ENCODE measurements around the gene KCNK4. TPM values are rescaled to one million over a fixed set of nuclear protein-coding genes. Genes with fewer than 3 reads are reported as not detected.
A peak's percentile ranks its signal among the peaks of the same experiment; 100 is the strongest.

The KCNK4 gene
- total RNA-seq, 2 experiments from 2014 or later = not detected

DNA sequence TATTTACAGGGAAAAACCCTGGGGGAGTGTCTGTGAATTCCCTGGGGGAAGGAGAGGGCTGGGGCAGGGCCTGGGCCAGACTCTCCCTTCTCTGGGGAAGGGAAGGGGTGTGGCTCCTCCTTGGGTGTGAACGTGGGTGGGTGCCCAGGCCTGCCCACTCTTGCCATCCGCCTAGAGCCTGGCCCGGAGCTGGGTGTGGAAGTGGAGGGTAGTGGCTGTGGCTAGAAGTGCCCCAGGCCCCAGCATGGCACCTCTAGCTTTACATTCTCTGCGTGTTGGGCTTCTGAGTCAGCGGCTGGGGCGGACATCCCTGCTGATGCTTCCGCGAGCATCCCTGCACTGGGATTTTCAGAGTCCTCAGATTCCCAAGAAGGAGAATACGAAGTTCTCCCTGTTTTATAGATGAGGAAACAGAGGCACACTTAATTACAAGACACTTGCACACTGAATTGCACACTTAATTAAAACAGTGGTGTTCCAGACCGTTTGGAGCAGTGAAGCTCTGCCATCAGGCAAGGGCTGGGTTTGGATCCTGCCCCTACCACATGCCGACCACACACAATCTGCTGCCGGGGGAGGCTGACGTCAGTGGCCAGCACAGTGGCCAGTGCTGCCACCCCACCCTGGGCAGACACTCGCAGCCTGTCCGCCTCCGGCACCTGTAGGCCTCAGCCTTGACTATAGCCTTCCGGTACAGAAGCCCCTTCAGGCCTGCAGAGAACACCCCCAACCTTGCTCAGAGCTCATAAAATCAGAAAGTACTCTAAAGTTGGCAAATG lies 14.3 kb upstream of the KCNK4 start:
- ChIA-PET CTCF (interaction anchor here (1.0 to 1.5 kb wide), 8 partner anchors 8 to 56 kb away, joined by 3 to 4 read pairs (median 3); no protein-coding TSS in a partner anchor), POLR2A (no interaction called here)
- H3K36me3 Mint-ChIP-seq (ENCODE audit: low read depth) = peaks cover 19% of the 10 kb centered on the region
- peaks cover 12% of the 10 kb centered on the region for H3K4me1 Mint-ChIP-seq
- H3K9me3 Mint-ChIP-seq = no peaks in the 10 kb centered on the region
- H3K27ac Mint-ChIP-seq = peak overlapping the region; percentile 13
- no peak for DNase-seq
- no peaks in the 10 kb centered on the region for H3K27me3 Mint-ChIP-seq
- no peak overlapping the region for H3K4me3 Mint-ChIP-seq

DNA sequence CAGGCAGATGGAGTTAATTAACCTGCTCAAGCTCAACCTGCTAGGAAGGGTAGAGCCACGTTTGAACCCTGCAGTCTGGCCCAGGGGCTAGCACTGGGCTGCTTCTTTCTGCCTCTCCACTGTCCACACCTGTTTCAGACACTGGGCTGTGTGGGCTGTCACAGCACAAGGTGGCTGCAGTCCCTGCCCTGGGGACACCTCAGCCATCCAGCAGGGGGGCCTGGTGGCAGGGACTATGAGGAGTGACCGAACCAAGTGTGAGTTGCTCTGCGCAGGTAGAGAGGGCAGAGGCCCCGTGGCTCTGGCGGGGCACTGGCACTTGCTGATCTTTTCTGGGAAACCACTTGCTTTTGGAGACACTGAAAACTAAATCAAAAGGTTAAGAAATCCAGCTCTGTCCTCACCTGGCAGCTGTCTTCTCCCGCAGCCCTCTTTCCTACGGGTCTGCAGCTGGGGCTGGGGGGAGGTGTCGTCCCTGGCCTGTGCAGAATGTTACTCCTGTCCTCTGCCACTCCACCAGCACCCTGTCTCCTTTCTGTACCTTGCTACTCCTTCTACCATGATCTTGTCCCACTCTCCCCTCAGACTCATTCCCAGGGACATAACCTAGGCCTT lies 12.4 kb upstream of the KCNK4 start:
- DNase-seq = no peak
- H3K4me1 Mint-ChIP-seq = peaks cover 16% of the 10 kb centered on the region
- H3K27ac Mint-ChIP-seq = no peak overlapping the region
- CTCF ChIA-PET = interaction anchor here (0.7 to 10.4 kb wide), 3 partner anchors 10 to 28 kb away, joined by 3 to 92 read pairs (median 3); partner anchors contain the start of genes CATSPERZ and ESRRA
- H3K9me3 Mint-ChIP-seq = no peaks in the 10 kb centered on the region
- peaks cover 25% of the 10 kb centered on the region for H3K36me3 Mint-ChIP-seq (ENCODE audit: low read depth)
- H3K27me3 Mint-ChIP-seq = no peaks in the 10 kb centered on the region
- H3K4me3 Mint-ChIP-seq = no peak overlapping the region
- POLR2A ChIA-PET = no interaction called here

DNA sequence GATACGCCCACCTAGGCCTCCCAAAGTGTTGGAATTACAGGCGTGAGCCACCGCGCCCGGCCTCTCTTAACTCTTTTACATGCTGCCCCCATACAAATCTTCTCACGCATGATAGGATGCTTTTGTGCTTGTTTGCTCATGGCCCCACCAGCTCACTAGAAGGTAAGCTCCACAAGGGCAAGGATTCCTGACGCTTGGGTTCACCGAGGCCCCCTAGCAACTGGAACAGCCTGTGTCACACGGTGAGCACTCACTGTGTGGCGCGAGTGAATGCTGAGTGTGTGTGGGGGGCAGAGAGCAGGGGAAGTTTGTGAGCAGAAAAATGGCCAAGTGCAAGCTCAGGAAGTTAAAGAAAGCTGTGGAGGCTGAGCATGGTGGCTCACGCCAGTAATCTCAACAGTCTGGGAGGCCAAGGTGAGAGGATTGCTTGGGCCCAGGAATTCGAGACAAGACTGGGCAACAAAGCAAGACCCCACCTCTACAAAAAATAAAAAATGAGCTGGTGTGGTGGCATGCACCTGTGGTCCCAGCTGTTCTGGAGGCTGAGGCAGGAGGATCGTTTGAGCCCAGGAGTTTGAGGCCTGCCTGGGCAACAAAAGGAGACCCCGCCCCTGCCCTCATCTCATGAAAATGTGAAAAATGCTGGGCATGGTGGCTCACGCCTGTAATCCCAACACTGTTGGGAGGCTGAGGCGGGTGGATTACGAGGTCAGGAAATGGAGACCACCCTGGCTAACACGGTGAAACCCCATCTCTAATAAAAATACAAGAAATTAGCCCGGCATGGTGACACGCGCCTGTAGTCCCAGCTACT lies 8.9 kb upstream of the KCNK4 start:
- H3K9me3 Mint-ChIP-seq = no peaks in the 10 kb centered on the region

DNA sequence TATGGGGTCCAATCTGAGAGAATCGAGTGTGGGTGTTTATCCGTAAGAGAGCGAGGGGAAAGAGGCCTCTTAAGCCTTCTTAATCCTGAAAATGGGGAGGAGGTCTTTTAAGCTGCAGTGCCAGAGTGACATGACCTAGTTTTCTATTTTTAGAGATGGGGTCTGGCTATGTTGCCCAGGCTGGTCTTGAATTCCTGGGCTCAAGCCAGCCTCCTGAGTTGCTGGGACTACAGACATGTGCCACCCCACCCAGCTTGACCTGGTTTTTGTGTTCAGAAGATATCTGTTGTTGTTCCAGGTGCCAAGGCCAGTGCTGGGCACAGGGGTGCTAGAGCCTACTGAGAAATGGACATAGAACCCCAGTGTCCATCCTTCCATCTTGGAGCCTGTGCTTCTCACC lies 8.0 kb upstream of the KCNK4 start:
- H3K4me3 Mint-ChIP-seq = peak overlapping the region; percentile 82
- no peak for DNase-seq
- H3K9me3 Mint-ChIP-seq = no peaks in the 10 kb centered on the region
- peaks cover 20% of the 10 kb centered on the region for H3K36me3 Mint-ChIP-seq (ENCODE audit: low read depth)
- H3K27me3 Mint-ChIP-seq = no peaks in the 10 kb centered on the region
- CTCF ChIA-PET = interaction anchor here (0.8 to 10.4 kb wide), 7 partner anchors 9 to 79 kb away, joined by 3 to 92 read pairs (median 5); partner anchors contain the start of genes CATSPERZ, ESRRA, FERMT3 and PLCB3
- H3K27ac Mint-ChIP-seq = peak overlapping the region; percentile 61
- peaks cover 30% of the 10 kb centered on the region for H3K4me1 Mint-ChIP-seq
- POLR2A ChIA-PET = no interaction called here

More for the DNA sequence above, 8.9 kb upstream of the KCNK4 start:
- no peak for DNase-seq
- Mint-ChIP-seq H3K27me3 (no peaks in the 10 kb centered on the region), H3K4me1 (peaks cover 28% of the 10 kb centered on the region), H3K36me3 (ENCODE audit: low read depth) (peaks cover 20% of the 10 kb centered on the region), H3K4me3 (no peak overlapping the region), H3K27ac (peak overlapping the region; percentile 46)
- CTCF ChIA-PET = interaction anchor here (1.2 to 10.4 kb wide), 6 partner anchors 8 to 75 kb away, joined by 3 to 92 read pairs (median 10); partner anchors contain the start of genes CATSPERZ, ESRRA, FERMT3 and PLCB3
- POLR2A ChIA-PET = no interaction called here

DNA sequence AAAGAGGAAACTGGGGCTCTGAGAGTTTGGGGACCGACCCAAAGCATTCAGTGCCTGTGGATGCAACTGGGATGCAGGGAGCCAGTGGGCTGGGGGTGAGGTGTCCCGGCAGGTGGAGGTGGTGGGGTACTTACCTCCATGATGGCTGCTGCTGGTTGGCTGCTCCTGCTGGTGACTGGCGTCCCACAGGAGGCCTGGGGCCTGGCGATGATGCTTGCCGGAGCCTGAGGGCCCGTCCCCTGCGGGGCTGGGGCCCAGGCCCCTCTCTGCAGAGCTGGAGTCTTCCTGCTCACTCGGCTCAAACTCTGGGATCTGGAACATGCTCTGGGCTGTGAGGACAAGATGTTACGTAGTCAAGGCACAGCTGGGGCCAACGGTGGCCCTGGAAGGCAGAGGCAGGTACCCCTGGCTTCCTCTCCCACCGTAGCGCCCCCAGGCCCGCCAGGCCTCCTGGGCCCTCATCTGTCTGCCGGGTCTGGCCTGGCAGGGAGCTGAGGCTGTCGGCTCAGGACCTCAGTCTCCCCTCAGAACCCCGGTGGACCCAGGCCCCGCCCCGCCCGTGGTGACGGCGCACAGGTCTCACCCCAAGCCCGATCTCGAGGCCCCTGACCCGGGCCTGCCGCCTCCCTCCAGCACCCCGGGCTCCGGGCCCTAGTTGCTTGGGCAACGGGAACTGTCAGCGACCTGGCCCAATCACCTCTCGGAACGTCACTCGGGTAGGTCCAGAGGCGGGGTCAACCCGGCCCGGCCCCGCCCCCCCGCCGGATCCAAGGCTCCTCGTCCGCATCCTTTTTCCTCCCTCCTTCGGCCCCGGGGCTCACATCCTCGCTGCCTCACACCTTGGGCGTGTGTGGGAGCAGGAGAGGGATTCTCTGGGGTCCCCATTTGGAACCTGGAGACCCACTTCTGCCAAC lies 6.8 kb upstream of the KCNK4 start, which contains the start of gene BAD:
Gene BAD (minus strand): TSS at position 618 of the 914 bp plus-strand sequence. CDS start 297 bp downstream, at position 321.
- peak; percentile 95 for DNase-seq
- H3K4me1 Mint-ChIP-seq = peaks cover 30% of the 10 kb centered on the region
- no peaks in the 10 kb centered on the region for H3K9me3 Mint-ChIP-seq
- H3K36me3 Mint-ChIP-seq (ENCODE audit: low read depth) = peaks cover 14% of the 10 kb centered on the region
- peak within 1 kb of the TSS; percentile 82 for H3K4me3 Mint-ChIP-seq
- H3K27ac Mint-ChIP-seq = peak within 1 kb of the TSS; percentile 91
- ChIA-PET CTCF (interaction anchor here (0.6 to 10.4 kb wide), 14 partner anchors 8 to 80 kb away, joined by 3 to 92 read pairs (median 4); partner anchors contain the start of genes CATSPERZ, ESRRA, FERMT3 and PLCB3), POLR2A (interaction anchor here (1.0 to 1.2 kb wide), 2 partner anchors 15 to 33 kb away, joined by 4 to 5 read pairs; partner anchors contain the start of genes PRDX5 and TRMT112)
- H3K27me3 Mint-ChIP-seq = peaks cover 1% of the 10 kb centered on the region

DNA sequence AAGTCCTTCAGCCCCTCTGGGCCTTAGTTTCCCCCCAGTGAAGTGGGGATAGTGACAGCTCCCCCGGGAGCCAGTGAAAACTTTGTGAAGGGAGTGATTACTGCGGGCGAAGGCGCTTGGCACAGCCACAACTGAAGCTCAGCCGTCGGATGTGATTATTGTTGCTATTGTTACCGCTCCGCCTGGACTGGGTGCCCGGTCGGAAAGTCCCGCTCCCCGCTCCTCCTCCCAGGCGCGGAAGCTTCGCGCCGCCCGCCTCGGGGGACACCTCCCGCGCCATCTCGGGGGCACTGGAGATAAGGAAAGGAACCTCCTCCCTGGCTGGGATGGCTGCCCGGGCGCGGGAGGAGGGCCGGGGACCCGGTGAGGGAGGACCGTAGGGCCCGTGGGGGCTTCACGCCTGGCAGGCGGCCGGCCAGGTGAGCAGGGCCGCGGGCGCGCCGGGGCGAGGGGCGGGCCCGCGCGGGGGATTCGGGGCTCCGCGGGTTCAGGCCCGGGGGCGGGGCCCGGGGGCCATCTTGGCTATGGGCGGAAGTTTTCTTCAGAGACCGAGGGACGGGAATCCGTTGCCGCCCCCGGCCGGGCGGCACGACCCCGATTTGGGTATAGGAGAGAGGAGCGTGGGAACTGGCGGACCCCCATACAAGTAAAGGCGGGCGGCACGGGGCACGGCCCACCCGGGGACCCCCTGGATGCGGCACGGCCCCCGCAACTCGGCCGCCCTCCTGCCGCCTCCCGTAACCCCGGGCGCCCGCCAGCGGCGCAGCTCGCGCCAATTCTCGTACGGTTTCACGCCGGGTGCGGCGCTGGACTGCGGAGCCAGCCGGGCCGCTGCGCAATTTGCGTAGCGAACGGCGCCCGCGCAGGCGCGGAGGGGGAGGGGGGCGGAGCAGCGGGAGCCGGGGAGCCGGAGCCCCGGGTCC lies 5.9 kb upstream of the KCNK4 start, which contains the start of gene GPR137:
Gene GPR137 (plus strand): TSS at position 887 of the 923 bp plus-strand sequence. CDS start 677 bp downstream, outside the sequence.
- Mint-ChIP-seq H3K27ac (peak within 1 kb of the TSS; percentile 91), H3K36me3 (ENCODE audit: low read depth) (peaks cover 14% of the 10 kb centered on the region), H3K4me1 (peaks cover 30% of the 10 kb centered on the region), H3K27me3 (peaks cover 4% of the 10 kb centered on the region), H3K9me3 (no peaks in the 10 kb centered on the region), H3K4me3 (peak within 1 kb of the TSS; percentile 83)
- ChIA-PET POLR2A (interaction anchor here (0.6 to 1.2 kb wide), 3 partner anchors 16 to 34 kb away, joined by 3 to 5 read pairs (median 4); partner anchors contain the start of genes PRDX5 and TRMT112), CTCF (interaction anchor here (0.7 to 10.4 kb wide), 11 partner anchors 9 to 81 kb away, joined by 3 to 92 read pairs (median 6); partner anchors contain the start of genes CATSPERZ, ESRRA and PLCB3)
- peak; percentile 88 for DNase-seq

DNA sequence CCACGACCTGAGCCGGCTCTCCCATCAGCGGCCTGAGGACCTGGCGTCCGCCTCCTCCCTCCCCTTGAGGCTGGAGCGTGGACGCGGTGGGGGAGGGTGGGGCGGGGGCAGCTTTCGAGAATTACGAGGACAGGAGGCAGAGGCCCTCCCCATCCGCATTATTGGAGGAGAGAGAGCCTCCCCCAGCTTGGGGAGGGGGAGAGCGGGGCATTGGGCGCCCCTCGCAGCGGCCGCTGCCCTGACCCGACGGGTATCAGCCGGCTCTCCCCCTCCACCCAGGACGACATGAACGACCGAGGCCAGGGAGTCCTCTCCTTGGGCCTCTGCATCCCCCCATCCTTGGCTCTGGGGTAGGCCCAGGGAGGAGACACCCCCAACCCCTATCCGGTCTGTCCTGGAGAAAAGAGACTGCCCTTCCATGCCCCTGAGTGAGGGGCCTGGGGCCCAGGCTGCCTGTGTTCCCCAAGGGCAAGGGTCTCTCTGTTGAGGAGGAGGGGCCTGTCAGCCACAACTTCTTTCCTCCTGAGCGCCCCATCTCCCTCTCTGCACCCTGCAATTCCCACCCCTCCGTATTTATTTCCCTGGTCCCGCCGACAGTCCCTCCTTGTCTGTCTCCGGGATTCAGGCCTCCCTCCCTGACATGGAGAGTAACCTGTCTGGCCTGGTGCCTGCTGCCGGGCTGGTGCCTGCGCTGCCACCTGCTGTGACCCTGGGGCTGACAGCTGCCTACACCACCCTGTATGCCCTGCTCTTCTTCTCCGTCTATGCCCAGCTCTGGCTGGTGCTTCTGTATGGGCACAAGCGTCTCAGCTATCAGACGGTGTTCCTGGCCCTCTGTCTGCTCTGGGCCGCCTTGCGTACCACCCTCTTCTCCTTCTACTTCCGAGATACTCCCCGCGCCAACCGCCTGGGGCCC lies 5.0 kb upstream of the KCNK4 start:
- peak; percentile 48 for DNase-seq
- Mint-ChIP-seq H3K4me1 (peaks cover 34% of the 10 kb centered on the region), H3K4me3 (peak overlapping the region; percentile 83), H3K9me3 (no peaks in the 10 kb centered on the region), H3K27ac (peak overlapping the region; percentile 77), H3K27me3 (peaks cover 13% of the 10 kb centered on the region), H3K36me3 (ENCODE audit: low read depth) (peaks cover 14% of the 10 kb centered on the region)
- ChIA-PET POLR2A (interaction anchor here (0.6 kb wide), 1 partner anchor 35 kb away, joined by 3 read pairs; no protein-coding TSS in a partner anchor), CTCF (interaction anchor here (0.5 to 10.4 kb wide), 6 partner anchors 12 to 1016 kb away, joined by 4 to 92 read pairs (median 8); partner anchors contain the start of genes CATSPERZ and ESRRA)

DNA sequence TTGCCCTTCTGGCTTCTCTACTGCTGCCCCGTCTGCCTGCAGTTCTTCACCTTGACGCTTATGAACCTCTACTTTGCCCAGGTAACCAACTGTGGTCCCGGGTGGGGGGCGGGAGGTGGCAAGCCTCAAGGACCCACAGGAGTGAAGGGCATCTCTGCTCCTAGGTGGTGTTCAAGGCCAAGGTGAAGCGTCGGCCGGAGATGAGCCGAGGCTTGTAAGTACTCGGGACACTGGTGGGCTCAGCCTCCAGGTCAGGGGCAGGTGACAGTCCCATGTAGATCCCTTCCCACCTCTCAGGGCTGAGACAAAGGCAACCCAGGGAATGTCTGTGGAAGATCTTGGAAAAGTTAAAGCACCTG lies 4.3 kb upstream of the KCNK4 start:
- H3K9me3 Mint-ChIP-seq = no peaks in the 10 kb centered on the region
- no peak for DNase-seq
- peaks cover 10% of the 10 kb centered on the region for H3K36me3 Mint-ChIP-seq (ENCODE audit: low read depth)
- CTCF ChIA-PET = interaction anchor here (0.5 to 10.4 kb wide), 6 partner anchors 8 to 1015 kb away, joined by 4 to 92 read pairs (median 6); partner anchors contain the start of genes CATSPERZ and ESRRA
- peak overlapping the region; percentile 83 for H3K4me3 Mint-ChIP-seq
- POLR2A ChIA-PET = no interaction called here
- H3K27ac Mint-ChIP-seq = peak overlapping the region; percentile 77
- peaks cover 30% of the 10 kb centered on the region for H3K4me1 Mint-ChIP-seq
- peaks cover 13% of the 10 kb centered on the region for H3K27me3 Mint-ChIP-seq

DNA sequence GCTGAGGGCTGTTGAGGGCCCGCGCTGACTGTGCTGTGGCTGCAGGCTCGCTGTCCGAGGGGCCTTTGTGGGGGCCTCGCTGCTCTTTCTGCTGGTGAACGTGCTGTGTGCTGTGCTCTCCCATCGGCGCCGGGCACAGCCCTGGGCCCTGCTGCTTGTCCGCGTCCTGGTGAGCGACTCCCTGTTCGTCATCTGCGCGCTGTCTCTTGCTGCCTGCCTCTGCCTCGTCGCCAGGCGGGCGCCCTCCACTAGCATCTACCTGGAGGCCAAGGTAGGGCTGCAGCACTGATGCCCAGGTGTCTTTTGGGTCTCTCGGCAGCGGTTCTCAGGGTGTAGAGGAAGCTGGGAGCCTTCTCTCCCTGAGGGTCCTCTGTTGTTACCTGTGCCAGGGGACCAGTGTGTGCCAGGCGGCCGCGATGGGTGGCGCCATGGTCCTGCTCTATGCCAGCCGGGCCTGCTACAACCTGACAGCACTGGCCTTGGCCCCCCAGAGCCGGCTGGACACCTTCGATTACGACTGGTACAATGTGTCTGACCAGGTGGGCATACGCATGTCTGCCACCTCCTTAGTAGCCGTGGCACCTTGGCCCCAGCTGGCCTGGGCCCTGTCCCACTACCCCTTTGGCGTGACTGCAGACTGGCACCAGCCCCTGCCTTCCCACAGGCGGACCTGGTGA lies 3.3 kb upstream of the KCNK4 start:
- Mint-ChIP-seq H3K36me3 (ENCODE audit: low read depth) (peaks cover 7% of the 10 kb centered on the region), H3K9me3 (no peaks in the 10 kb centered on the region), H3K27ac (no peak overlapping the region), H3K4me3 (peak overlapping the region; percentile 15), H3K27me3 (peaks cover 17% of the 10 kb centered on the region), H3K4me1 (peaks cover 30% of the 10 kb centered on the region)
- POLR2A ChIA-PET = no interaction called here
- DNase-seq = no peak
- CTCF ChIA-PET = interaction anchor here (10.4 kb wide), 1 partner anchor 15 kb away, joined by 92 read pairs; the partner anchor contains the start of genes CATSPERZ and ESRRA

Data from activated CD4-positive, alpha-beta T cell treated with anti-CD3 and anti-CD28 coated beads, Interleukin-2, amount 10 ng/mL, durations not matched to agents 7 days and 5 days (primary cell).